Metanephros (tissue), 2 donors: ENCODE data around the gene CD33. TPM values are rescaled to one million over a fixed set of nuclear protein-coding genes. Genes with fewer than 3 reads are reported as not detected.

ENCODE experiments used
- small RNA-seq: library from RNA; depleted of rRNA; stranded (forward); fragments of <200 nt; gene quantifications from one replicate; pipeline ENCODE3, GENCODE V24; 2014; ENCODE audit warnings: low replicate concordance
- total RNA-seq: library from RNA; depleted of rRNA; stranded (reverse); fragments of >200 nt; gene quantifications from one replicate; pipeline ENCODE4 v1.2.3, GENCODE V29; 2014

The CD33 gene
- total RNA-seq = 3.9 TPM

DNA sequence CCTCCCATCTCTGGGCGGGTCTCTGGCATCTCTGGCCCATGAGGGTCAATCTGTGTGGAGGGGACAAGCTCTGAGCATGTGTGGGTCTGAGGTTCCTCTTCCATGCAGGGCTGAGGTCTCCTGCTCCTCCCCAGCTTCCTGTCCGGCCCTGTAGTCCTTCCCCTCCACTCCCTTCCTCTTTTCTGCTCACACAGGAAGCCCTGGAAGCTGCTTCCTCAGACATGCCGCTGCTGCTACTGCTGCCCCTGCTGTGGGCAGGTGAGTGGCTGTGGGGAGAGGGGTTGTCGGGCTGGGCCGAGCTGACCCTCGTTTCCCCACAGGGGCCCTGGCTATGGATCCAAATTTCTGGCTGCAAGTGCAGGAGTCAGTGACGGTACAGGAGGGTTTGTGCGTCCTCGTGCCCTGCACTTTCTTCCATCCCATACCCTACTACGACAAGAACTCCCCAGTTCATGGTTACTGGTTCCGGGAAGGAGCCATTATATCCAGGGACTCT lies at the start of gene CD33:
Gene CD33 (plus strand): TSS at position 183 of the 496 bp plus-strand sequence. CDS start 39 bp downstream, at position 222.

DNA sequence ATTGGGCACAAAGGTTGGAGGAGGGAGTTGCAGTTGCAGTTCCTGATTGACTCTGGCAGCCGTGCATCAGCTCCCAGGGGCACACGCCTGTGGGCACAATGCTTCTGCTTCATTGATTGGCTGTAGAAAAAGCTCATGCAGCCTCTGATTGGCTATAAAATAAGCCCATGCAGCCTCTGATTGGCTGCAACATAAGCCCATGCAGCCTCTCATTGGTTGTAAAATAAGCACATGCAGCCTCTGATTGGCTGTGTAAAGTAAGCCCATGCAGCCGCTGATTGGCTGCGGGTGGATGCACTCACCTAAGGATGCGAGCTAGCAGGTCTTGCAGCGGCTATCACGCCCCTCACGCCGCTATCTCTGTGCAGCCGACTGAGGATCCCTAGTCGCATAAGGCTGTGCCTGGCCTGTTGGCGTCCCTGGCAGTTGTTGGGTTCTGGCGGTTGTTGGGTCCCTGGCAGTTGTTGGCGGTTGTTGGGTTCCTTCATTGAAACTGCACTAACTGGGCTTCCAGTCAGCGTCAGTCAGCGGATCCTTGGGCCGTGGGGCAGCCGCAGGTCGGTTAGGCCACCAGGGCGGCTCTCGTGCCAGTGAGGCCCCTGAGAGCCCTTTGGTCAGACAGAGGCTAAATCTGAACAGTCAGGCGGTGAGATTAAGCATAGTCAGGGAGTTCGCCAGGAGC lies 26.0 kb downstream of the CD33 start, which contains the start of gene SIGLECL1:
Gene SIGLECL1 (plus strand): TSS at position 295 of the 682 bp plus-strand sequence. CDS start 12,993 bp downstream, outside the sequence.

Small RNA genes within 50 kb of the gene (small RNA-seq; reads per million reads assigned to genes)
- gene MIR8074 = not detected

Other genes starting within 250 kb of the CD33 start
- gene KLK7, start 241.2 kb upstream of the CD33 start, total RNA-seq = 2.9 TPM
- 3.3 TPM for gene KLK8, start 223.5 kb upstream of the CD33 start, total RNA-seq
- 0.76 TPM for gene KLK10, start 205.4 kb upstream of the CD33 start, total RNA-seq
- not detected for gene KLK11, start 198.5 kb upstream of the CD33 start, total RNA-seq
- not detected for gene KLK12, start 190.1 kb upstream of the CD33 start, total RNA-seq
- 0.35 TPM for gene KLK13, start 160.0 kb upstream of the CD33 start, total RNA-seq
- gene KLK14, start 142.2 kb upstream of the CD33 start, total RNA-seq = 0.18 TPM
- gene CTU1, start 116.7 kb upstream of the CD33 start, total RNA-seq = 6.5 TPM
- gene SIGLEC9, start 100.2 kb upstream of the CD33 start, total RNA-seq = 2.6 TPM
- gene SIGLEC7, start 82.8 kb upstream of the CD33 start, total RNA-seq = 1.5 TPM
- not detected for gene SIGLECL1, start 26.0 kb downstream of the CD33 start, total RNA-seq
- gene IGLON5, start 86.6 kb downstream of the CD33 start, total RNA-seq = 1.6 TPM
- 1.5 TPM for gene VSIG10L, start 117.1 kb downstream of the CD33 start, total RNA-seq
- 70.2 TPM for gene ETFB, start 141.3 kb downstream of the CD33 start, total RNA-seq
- not detected for gene CLDND2, start 143.9 kb downstream of the CD33 start, total RNA-seq
- 7.2 TPM for gene NKG7, start 147.6 kb downstream of the CD33 start, total RNA-seq
- gene LIM2, start 162.9 kb downstream of the CD33 start, total RNA-seq = not detected
- 0.23 TPM for gene C19orf84, start 165.5 kb downstream of the CD33 start, total RNA-seq
- 2.4 TPM for gene SIGLEC10, start 192.6 kb downstream of the CD33 start, total RNA-seq
- 0.06 TPM for gene SIGLEC8, start 233.4 kb downstream of the CD33 start, total RNA-seq